ENCODE results near the gene STAMBPL1. TPM values are rescaled to one million over a fixed set of nuclear protein-coding genes. Genes with fewer than 3 reads are reported as not detected.

STAMBPL1 gene
- total and polyA plus RNA-seq, 2 donors (not counting 3 experiments of a cell fraction or from before 2014, with no cell fraction given): 0.70 to 1.8 TPM

DNA sequence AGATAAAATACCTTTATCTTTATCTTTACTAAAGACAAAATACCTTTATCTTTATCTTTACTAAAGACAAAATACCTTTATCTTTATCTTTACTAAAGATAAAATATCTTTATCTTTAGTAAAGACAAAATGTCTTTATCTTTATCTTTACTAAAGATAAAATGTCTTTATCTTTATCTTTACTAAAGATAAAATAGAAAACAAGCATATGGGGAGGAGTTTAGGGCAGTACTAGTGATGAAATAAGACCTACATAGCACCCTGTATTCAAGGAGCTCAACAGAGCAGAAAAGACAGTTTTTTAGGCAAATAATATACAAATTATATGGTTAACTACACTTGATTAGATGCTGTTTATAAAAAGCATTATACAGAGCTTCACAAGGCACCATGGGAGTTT, 47.7 kb upstream of the STAMBPL1 start:
- BruUV-seq (replicated peaks): no TSS peak
- Histone ChIP-seq H3K27me3 (ENCODE audit: control insufficient read depth in 2 of 2, insufficient read depth in 2 of 2, low read length in 2 of 2) (peaks cover 0 to 2% of the 10 kb centered on the region in 2 experiments), H3K36me3 (ENCODE audit: control insufficient read depth in 2 of 2, extremely low read depth in 1 of 2, insufficient read depth in 2 of 2, low read length in 2 of 2) (no peaks in the 10 kb centered on the region), H2AFZ (ENCODE audit: low read depth, low read length) (no peak overlapping the region), H3K9ac (replicated peaks; ENCODE audit: extremely low read depth, insufficient read depth, low read length) (no peak overlapping the region), H3K9me1 (replicated peaks; ENCODE audit: control insufficient read depth, extremely low read depth, insufficient read depth, low read length) (no peaks in the 10 kb centered on the region), H3K4me3 (replicated peaks in 1 of 3; ENCODE audit: insufficient read depth in 1 of 3, low read depth in 1 of 3, low read length in 3 of 3) (no peak overlapping the region), H3K27ac (ENCODE audit: insufficient read depth, low read depth, low read length) (no peak overlapping the region), H3K79me2 (ENCODE audit: control insufficient read depth, insufficient read depth, low read length) (no peaks in the 10 kb centered on the region), H4K20me1 (replicated peaks; ENCODE audit: control insufficient read depth, extremely low read depth, insufficient read depth, low read length) (no peaks in the 10 kb centered on the region), H3K9me3 (replicated peaks; ENCODE audit: control insufficient read depth, insufficient read depth, low read length) (no peaks in the 10 kb centered on the region), H3K4me1 (ENCODE audit: control insufficient read depth, extremely low read depth, insufficient read depth, low read length) (no peaks in the 10 kb centered on the region), H3K4me2 (ENCODE audit: insufficient read depth, low read length) (no peak overlapping the region)
- ChIA-PET POLR2A (no interaction called here), CTCF (interaction anchor here (3.1 to 5.3 kb wide), 2 partner anchors 101 to 267 kb away, joined by 26 read pairs; no protein-coding TSS in a partner anchor)
- no peak for DNase-seq (ENCODE audit: low read depth, low spot score)
- dilution Hi-C loops (cut with MboI; ENCODE audit: extremely low pct_ligation_motif_present, low sequenced_read_pairs) (no loop called here), intact Hi-C loops (cut with micrococcal nuclease) (no loop called here)
- TF ChIP-seq MYC (IDR thresholded peaks at IDR 0.05; ENCODE audit: low read depth, low read length): no peak
- no peak for TF ChIP-seq POLR2AphosphoS5 (IDR thresholded peaks at IDR 0.05; ENCODE audit: insufficient read depth, low read depth, low read length)
- TF ChIP-seq POLR2A (IDR thresholded peaks at IDR 0.05; ENCODE audit: low read depth, low read length): no peak
- TF ChIP-seq, protein P1, sequence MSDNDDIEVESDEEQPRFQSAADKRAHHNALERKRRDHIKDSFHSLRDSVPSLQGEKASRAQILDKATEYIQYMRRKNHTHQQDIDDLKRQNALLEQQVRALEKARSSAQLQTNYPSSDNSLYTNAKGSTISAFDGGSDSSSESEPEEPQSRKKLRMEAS (IDR thresholded peaks at IDR 0.05; ENCODE audit: insufficient read depth, insufficient read length): no peak
- TF ChIP-seq EZH2 (IDR thresholded peaks at IDR 0.05; ENCODE audit: borderline replicate concordance, low read depth, low read length, severe bottlenecking): no peak
- TF ChIP-seq, protein P2, sequence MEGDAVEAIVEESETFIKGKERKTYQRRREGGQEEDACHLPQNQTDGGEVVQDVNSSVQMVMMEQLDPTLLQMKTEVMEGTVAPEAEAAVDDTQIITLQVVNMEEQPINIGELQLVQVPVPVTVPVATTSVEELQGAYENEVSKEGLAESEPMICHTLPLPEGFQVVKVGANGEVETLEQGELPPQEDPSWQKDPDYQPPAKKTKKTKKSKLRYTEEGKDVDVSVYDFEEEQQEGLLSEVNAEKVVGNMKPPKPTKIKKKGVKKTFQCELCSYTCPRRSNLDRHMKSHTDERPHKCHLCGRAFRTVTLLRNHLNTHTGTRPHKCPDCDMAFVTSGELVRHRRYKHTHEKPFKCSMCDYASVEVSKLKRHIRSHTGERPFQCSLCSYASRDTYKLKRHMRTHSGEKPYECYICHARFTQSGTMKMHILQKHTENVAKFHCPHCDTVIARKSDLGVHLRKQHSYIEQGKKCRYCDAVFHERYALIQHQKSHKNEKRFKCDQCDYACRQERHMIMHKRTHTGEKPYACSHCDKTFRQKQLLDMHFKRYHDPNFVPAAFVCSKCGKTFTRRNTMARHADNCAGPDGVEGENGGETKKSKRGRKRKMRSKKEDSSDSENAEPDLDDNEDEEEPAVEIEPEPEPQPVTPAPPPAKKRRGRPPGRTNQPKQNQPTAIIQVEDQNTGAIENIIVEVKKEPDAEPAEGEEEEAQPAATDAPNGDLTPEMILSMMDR (IDR thresholded peaks at IDR 0.05; ENCODE audit: extremely low read depth in 1 of 2, insufficient read depth in 1 of 2, low read depth in 1 of 2, low read length in 2 of 2): no peak
- TF ChIP-seq GATA2 (IDR thresholded peaks at IDR 0.05; ENCODE audit: insufficient read depth, insufficient read length, low read depth, low read length): no peak
- no peak for TF ChIP-seq FOS (IDR thresholded peaks at IDR 0.05; ENCODE audit: borderline replicate concordance, insufficient read depth, low read length)
- TF ChIP-seq JUN (IDR thresholded peaks at IDR 0.05; ENCODE audit: borderline replicate concordance, insufficient read depth, insufficient read length, low read depth): no peak
- no peak for FAIRE-seq

All from endothelial cell of umbilical vein (primary cell).